ACC112 (cell line): ENCODE results near the gene ANKRD28.
A peak's percentile ranks its signal among the peaks of the same experiment; 100 is the strongest.

Source experiments
- H2AFZ ChIP-seq: fragments of 200-600 bp; sonication (generic); one replicate; pipeline ENCODE4 v1.6.0; 2017; ENCODE audit warnings: antibody characterized with exemption, low read length; ENCODE audit not compliant: unreplicated experiment
- H3K27ac ChIP-seq: fragments of 200-600 bp; sonication (generic); 2 replicates; pipeline ENCODE4 v1.5.1; 2014; ENCODE audit warnings: low read depth, mild to moderate bottlenecking, antibody characterized with exemption, low read length, moderate library complexity
- H3K27me3 ChIP-seq: fragments of 200-600 bp; sonication (generic); 2 replicates; pipeline ENCODE4 v1.6.1; 2014; ENCODE audit warnings: mild to moderate bottlenecking, antibody characterized with exemption, low read length, moderate library complexity, mixed read lengths; ENCODE audit not compliant: insufficient read depth
- H3K36me3 ChIP-seq: fragments of 200-600 bp; sonication (generic); 2 replicates; pipeline ENCODE4 v1.6.1; 2016; ENCODE audit warnings: mild to moderate bottlenecking, antibody characterized with exemption, low read length, moderate library complexity, mixed read lengths; ENCODE audit not compliant: insufficient read depth
- H3K4me1 ChIP-seq: fragments of 200-600 bp; sonication (generic); one replicate; pipeline ENCODE4 v1.6.1; 2016; ENCODE audit warnings: low read length, mixed read lengths; ENCODE audit not compliant: insufficient read depth, unreplicated experiment, control insufficient read depth
- H3K4me3 ChIP-seq: fragments of 200-600 bp; sonication (generic); 2 replicates; pipeline ENCODE4 v1.5.1; 2014; ENCODE audit warnings: mild to moderate bottlenecking, low read depth, low read length
- H3K79me2 ChIP-seq: fragments of 200-600 bp; sonication (generic); one replicate; pipeline ENCODE4 v1.6.0; 2016; ENCODE audit warnings: low read length; ENCODE audit not compliant: control insufficient read depth, unreplicated experiment, insufficient read depth

ANKRD28 gene

DNA sequence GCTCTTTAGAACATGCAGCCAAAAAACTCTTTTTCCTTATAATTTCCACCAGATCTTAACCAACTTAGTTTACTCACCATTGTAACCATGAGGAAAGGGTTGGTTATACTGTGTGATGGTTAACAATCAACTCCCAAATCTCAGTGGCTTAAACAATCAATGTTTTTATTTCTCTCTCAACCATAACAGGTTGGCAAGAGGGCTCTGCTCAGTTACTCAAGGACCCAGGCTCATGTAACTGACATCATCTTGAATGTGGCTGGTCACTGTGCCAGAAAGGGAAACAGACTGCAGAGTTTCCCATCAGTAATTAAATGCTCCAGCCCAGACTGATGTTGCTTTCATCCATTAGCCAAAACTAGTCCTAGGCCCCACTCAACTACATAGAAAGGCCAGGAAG is 69.0 kb downstream of the ANKRD28 start:
- H3K36me3 ChIP-seq, result peaks cover 32% of the 10 kb centered on the region

DNA sequence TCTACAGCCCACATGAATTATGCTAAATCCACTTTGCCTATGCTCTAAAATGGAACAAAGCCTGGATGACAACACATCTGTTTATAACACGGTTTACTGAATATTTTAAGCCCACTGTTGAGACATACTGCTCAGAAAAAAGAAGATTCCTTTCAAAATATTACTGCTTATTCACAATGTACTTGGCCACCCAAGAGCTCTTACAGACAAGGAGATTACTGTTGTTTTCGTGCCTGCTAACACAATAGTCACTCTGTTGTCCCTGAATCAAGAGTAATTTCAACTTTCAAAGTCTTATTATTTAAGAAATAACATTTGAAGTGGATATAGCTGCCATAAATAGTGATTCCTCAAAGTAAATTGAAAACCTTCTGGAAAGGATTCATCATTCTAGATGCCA is 70.9 kb downstream of the ANKRD28 start:
- H2AFZ ChIP-seq, result no peak overlapping the region
- no peak overlapping the region for H3K27ac ChIP-seq
- H3K4me3 ChIP-seq, result no peak overlapping the region
- peaks cover 44% of the 10 kb centered on the region for H3K36me3 ChIP-seq
- peaks cover 10% of the 10 kb centered on the region for H3K4me1 ChIP-seq
- no peaks in the 10 kb centered on the region for H3K79me2 ChIP-seq
- H3K27me3 ChIP-seq, result no peaks in the 10 kb centered on the region

More for the DNA sequence above, 69.0 kb downstream of the ANKRD28 start:
- H3K4me3 ChIP-seq, result no peak overlapping the region
- H3K79me2 ChIP-seq, result no peaks in the 10 kb centered on the region
- peaks cover 6% of the 10 kb centered on the region for H3K4me1 ChIP-seq
- no peaks in the 10 kb centered on the region for H3K27me3 ChIP-seq
- no peak overlapping the region for H2AFZ ChIP-seq
- no peak overlapping the region for H3K27ac ChIP-seq

DNA sequence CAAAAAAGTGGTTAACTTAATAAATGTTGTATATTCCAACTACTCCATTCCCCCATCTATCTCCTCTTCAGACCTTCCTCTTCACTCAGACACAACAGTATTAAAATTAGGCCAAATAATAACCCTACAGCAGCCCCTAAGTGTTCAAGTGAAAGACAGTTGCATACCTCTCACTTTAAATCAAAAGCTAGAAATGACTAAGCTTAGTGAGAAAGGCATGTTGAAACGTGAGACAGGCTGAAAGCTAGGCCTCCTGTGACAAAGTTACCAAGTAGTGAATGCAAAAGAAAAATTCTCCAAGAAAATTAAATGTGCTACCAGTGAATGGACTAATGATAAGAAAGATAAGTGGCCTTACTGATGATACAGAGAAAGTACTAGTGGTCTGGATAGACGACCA is 71.7 kb downstream of the ANKRD28 start:
- Histone ChIP-seq H3K4me3 (no peak overlapping the region), H3K27ac (no peak overlapping the region)

DNA sequence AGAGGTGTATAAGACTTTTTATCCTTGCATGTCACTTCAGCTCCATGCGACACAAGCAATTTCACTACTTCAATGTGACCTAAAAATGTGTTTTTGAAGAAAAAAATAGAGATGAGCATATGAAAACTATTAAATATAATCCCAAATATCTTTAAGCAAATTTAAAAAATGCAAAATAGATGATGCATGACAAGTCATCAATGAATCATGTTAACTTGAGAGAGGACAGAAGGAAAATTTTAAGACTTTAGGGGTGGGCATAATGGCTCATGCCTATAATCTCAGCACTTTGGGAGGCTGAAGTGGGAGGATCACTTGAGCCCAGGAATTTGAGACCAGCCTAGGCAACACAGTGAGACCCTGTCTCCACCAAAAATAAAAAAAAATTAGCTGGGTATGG is 73.3 kb downstream of the ANKRD28 start:
- H3K27me3 ChIP-seq, result no peaks in the 10 kb centered on the region
- H3K27ac ChIP-seq, result no peak overlapping the region
- H3K36me3 ChIP-seq, result peaks cover 46% of the 10 kb centered on the region
- H3K79me2 ChIP-seq, result no peaks in the 10 kb centered on the region
- no peak overlapping the region for H3K4me3 ChIP-seq
- peaks cover 10% of the 10 kb centered on the region for H3K4me1 ChIP-seq
- H2AFZ ChIP-seq, result no peak overlapping the region

More for the DNA sequence above, 71.7 kb downstream of the ANKRD28 start:
- no peak overlapping the region for H2AFZ ChIP-seq
- no peaks in the 10 kb centered on the region for H3K79me2 ChIP-seq
- H3K27me3 ChIP-seq, result no peaks in the 10 kb centered on the region
- H3K36me3 ChIP-seq, result peaks cover 46% of the 10 kb centered on the region
- peaks cover 10% of the 10 kb centered on the region for H3K4me1 ChIP-seq

DNA sequence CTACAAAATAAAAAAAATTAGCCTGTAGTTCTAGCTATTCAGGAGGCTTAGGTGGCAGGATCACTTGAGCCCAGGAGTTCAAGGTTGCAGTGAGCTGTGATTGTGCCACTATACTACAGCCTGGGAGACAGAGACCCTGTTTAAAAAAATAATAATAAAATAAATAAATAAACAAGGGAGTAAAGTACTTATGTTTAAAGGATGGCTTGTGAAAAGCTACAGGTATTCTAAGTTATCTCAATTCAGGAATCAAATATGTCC is 74.2 kb downstream of the ANKRD28 start:
- Histone ChIP-seq H3K4me1 (peaks cover 10% of the 10 kb centered on the region), H3K27me3 (no peaks in the 10 kb centered on the region), H3K36me3 (peaks cover 38% of the 10 kb centered on the region), H3K27ac (no peak overlapping the region), H3K4me3 (no peak overlapping the region), H3K79me2 (no peaks in the 10 kb centered on the region), H2AFZ (no peak overlapping the region)

DNA sequence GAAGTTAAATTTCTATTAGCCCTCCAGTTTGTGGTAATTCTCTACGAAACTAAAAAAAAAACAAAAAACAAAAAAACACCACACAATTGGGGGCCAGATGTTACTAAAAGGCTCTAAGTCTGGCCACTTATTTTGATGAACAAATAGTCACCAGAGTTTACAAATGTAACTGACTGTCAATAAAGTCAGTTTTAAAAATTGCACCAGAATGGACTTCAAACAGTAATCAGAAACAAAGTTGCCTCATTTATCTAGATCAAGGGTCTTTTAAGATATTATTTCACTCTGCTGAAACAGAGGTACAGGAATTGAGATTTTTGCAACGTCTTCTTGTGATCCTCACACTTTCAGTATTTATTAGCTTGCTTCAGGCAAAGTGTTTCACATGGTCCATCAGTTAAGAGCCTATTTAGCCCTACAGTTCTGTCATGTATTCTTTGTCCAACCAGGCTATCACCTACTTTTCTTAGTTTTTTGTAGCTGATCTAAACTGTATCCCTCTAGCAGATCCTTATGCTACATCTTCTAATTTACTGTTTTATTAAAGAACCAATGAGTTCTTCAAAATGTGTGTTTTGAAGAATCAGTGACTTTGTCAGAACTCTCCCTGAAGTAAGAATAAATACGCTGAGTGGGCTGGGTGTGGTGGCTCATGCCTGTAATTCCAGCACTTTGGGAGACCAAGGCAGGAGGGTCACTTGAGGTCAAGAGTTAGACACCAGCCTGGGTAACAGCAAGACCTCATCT is 74.7 kb downstream of the ANKRD28 start:
- H3K79me2 ChIP-seq, result no peaks in the 10 kb centered on the region
- no peak overlapping the region for H3K27ac ChIP-seq
- peaks cover 37% of the 10 kb centered on the region for H3K36me3 ChIP-seq

DNA sequence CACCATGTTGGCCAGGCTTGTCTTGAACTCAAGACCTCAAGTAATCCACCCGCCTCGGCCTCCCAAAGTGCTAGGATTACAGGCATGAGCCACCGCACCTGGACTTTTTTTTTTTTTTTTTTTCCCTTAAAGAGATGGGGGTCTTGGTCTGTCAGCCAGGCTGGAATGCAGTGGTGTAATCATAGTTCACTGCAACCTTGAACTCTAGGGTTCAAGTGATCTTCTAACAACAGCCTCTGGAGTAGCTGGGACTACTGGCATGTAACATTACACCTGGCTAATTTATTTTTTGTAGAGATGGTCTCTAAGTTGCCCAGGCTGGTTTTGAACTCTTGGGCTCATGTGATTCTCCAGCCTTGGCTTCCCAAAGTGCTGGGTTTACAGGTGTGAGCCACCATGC is 81.6 kb downstream of the ANKRD28 start:
- no peaks in the 10 kb centered on the region for H3K4me1 ChIP-seq
- H3K27ac ChIP-seq, result no peak overlapping the region
- no peaks in the 10 kb centered on the region for H3K79me2 ChIP-seq
- no peak overlapping the region for H2AFZ ChIP-seq
- no peaks in the 10 kb centered on the region for H3K27me3 ChIP-seq
- peaks cover 25% of the 10 kb centered on the region for H3K36me3 ChIP-seq
- no peak overlapping the region for H3K4me3 ChIP-seq

More for the DNA sequence above, 74.7 kb downstream of the ANKRD28 start:
- Histone ChIP-seq H3K4me1 (peaks cover 10% of the 10 kb centered on the region), H2AFZ (no peak overlapping the region), H3K4me3 (no peak overlapping the region), H3K27me3 (no peaks in the 10 kb centered on the region)

DNA sequence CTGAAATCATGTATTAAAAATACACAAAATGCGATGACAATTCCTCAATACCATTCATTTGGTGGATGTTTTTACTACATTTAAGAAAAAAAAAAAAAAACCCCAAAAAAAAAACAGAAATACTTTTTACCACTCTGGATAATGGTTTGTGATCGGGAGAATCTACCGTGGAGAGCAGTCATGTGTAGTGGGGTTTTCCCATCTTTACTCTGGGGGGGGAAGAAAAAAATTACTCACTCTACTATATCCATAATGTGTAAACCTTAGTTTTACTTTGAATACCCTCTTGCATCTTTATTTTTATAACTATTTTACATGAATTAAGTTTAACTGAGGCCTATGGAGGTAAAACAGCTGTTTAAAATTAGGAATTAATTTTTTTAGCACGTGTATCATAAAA is 83.3 kb downstream of the ANKRD28 start:
- Histone ChIP-seq H3K36me3 (peaks cover 15% of the 10 kb centered on the region), H3K79me2 (no peaks in the 10 kb centered on the region), H3K27ac (no peak overlapping the region)

DNA sequence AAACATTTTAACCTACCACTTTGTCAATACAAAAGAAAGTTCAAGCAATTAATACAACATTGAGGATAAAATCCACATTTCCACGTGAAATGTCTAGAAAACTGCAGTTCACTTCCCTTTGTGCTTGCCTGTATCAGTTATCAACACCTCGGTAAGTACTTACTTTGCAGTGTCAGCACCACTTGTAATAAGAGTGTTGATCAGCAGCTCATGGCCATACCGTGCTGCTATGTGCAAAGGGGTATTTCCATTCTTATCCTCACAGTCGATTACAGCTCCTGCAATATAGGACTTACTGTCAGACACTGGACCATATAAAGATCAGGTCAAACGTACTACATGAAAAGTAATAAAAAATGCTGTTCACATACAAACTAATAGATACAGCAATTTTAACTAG is 84.4 kb downstream of the ANKRD28 start:
- H3K4me1 ChIP-seq, result peaks cover 14% of the 10 kb centered on the region
- H3K36me3 ChIP-seq, result peaks cover 20% of the 10 kb centered on the region

More for the DNA sequence above, 83.3 kb downstream of the ANKRD28 start:
- peaks cover 5% of the 10 kb centered on the region for H3K4me1 ChIP-seq
- no peaks in the 10 kb centered on the region for H3K27me3 ChIP-seq
- H3K4me3 ChIP-seq, result no peak overlapping the region
- no peak overlapping the region for H2AFZ ChIP-seq

DNA sequence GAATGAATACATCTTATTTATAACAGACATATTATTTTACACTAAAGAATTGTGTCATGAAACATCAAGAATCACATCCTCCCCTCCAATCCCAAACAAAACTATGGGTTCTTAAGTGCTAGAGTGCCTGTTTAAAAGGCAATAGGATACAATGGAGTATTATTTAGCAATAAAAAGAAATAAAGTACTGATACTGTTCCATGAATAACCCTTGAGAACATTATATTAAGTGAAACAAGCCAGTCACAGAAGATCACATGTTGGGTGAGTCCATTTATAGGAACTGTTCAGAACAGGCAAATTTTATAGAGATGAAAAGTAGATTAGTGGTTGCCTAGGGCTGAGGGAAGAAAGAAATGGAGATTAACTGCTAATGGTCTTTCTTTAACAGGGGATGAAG is 86.5 kb downstream of the ANKRD28 start:
- H2AFZ ChIP-seq, result no peak overlapping the region
- H3K27ac ChIP-seq, result no peak overlapping the region
- no peak overlapping the region for H3K4me3 ChIP-seq
- H3K36me3 ChIP-seq, result peaks cover 36% of the 10 kb centered on the region
- H3K79me2 ChIP-seq, result no peaks in the 10 kb centered on the region
- H3K4me1 ChIP-seq, result peaks cover 14% of the 10 kb centered on the region
- H3K27me3 ChIP-seq, result no peaks in the 10 kb centered on the region

More for the DNA sequence above, 84.4 kb downstream of the ANKRD28 start:
- Histone ChIP-seq H3K27ac (no peak overlapping the region), H2AFZ (no peak overlapping the region), H3K27me3 (no peaks in the 10 kb centered on the region), H3K4me3 (no peak overlapping the region), H3K79me2 (no peaks in the 10 kb centered on the region)

DNA sequence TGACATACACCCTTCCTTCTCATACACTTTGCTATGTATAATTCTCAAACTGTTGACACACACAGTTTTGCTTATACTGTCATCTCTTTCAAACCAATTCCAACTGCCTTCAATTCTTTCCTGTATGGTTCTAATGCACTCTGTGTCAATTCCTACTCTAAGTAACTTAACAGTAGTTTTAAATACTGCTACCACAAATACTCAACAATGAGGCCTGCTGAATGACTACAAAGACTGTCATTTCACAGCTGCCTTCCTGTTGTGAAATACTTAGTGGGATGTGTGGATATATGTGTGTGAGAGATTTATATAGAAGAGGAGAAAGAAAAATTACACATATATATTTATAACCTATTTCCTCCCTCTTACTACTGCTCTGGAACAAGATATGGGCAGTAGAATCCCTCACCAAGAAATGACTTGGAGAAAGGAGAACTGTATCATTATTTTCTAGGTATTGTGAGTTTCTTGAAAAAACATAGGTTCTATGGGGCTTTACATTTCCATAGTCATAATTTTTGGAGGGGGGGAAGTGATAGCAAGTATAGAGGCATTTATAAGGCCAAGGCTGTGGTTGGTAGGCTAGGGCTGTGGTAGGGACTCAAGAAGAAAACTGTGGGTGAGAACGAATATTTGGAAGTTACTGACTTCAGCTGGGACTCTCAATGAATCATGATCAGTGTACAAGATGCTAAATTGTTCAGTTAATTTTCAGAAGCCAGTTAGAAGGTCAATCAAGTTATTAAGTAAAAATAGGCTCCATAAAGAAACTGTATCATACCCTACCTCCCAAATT is 88.7 kb downstream of the ANKRD28 start:
- Histone ChIP-seq H3K27me3 (no peaks in the 10 kb centered on the region), H3K4me3 (no peak overlapping the region), H3K79me2 (no peaks in the 10 kb centered on the region), H3K27ac (peak overlapping the region; percentile 49), H2AFZ (no peak overlapping the region), H3K4me1 (peaks cover 14% of the 10 kb centered on the region), H3K36me3 (peaks cover 38% of the 10 kb centered on the region)
